ENCODE data around the gene NYAP2. TPM values are rescaled to one million over a fixed set of nuclear protein-coding genes. Genes with fewer than 3 reads are reported as not detected.

NYAP2 gene
- total RNA-seq, 1 experiment from 2014 or later = not detected

DNA sequence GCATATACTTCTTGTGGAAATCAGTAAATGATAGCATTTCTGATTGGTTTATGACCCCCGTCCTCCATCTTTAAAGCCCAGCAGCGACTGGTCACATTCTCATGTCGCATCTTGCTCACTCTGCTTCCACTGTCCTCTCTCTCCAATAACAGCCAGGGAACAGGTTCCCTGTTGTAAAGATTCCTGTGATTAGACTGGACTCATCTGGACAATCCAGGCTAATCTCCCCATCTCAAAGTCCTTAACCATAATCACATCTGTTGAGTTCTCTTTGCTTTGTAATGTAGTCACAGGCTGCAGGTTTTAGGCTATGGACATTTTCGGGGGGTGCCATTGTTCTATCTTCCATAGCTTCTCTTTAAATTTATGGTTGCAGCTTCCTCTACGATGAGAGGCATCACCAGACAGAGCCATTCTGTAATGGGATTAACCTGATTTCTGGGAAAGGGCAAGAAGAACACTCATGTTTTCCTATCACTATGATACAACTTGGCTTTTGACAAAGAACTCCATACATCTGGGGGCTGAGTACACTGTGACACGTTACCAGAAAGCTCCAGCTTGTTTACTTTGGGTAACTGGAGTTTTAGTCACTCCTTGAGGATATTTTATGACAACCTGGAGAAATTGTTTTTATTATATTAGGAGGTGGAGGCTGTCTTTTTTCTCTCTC lies 159.0 kb downstream of the NYAP2 start:
- no peak for DNase-seq (ENCODE audit: low spot score)
- CTCF ChIA-PET = no interaction called here
- Histone ChIP-seq H3K4me1 (ENCODE audit: insufficient read depth, low read length, poor library complexity, severe bottlenecking) (no peaks in the 10 kb centered on the region), H3K9me3 (ENCODE audit: low read depth, low read length, poor library complexity, severe bottlenecking) (no peaks in the 10 kb centered on the region), H3K36me3 (ENCODE audit: insufficient read depth, low read length, poor library complexity, severe bottlenecking) (no peaks in the 10 kb centered on the region), H3K27ac (ENCODE audit: low read depth, low read length, poor library complexity, severe bottlenecking) (no peak overlapping the region), H3K4me3 (ENCODE audit: low read depth, low read length, poor library complexity, severe bottlenecking) (no peak overlapping the region), H3K27me3 (replicated peaks; ENCODE audit: insufficient read depth, low read depth, low read length, poor library complexity) (no peaks in the 10 kb centered on the region)
- TF ChIP-seq EZH2 (IDR thresholded peaks at IDR 0.05; ENCODE audit: borderline replicate concordance, low read depth, low read length, poor library complexity, severe bottlenecking) = no peak
- TF ChIP-seq, protein P1, sequence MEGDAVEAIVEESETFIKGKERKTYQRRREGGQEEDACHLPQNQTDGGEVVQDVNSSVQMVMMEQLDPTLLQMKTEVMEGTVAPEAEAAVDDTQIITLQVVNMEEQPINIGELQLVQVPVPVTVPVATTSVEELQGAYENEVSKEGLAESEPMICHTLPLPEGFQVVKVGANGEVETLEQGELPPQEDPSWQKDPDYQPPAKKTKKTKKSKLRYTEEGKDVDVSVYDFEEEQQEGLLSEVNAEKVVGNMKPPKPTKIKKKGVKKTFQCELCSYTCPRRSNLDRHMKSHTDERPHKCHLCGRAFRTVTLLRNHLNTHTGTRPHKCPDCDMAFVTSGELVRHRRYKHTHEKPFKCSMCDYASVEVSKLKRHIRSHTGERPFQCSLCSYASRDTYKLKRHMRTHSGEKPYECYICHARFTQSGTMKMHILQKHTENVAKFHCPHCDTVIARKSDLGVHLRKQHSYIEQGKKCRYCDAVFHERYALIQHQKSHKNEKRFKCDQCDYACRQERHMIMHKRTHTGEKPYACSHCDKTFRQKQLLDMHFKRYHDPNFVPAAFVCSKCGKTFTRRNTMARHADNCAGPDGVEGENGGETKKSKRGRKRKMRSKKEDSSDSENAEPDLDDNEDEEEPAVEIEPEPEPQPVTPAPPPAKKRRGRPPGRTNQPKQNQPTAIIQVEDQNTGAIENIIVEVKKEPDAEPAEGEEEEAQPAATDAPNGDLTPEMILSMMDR (conservative IDR thresholded peaks at IDR 0.05; ENCODE audit: low read depth, low read length) = no peak
- POLR2A ChIA-PET (ENCODE audit: low non-redundant PET) = no interaction called here
- intact Hi-C loops (cut with micrococcal nuclease; ENCODE audit: unreplicated experiment) = no loop called here
- BruUV-seq (replicated peaks) = no TSS peak

DNA sequence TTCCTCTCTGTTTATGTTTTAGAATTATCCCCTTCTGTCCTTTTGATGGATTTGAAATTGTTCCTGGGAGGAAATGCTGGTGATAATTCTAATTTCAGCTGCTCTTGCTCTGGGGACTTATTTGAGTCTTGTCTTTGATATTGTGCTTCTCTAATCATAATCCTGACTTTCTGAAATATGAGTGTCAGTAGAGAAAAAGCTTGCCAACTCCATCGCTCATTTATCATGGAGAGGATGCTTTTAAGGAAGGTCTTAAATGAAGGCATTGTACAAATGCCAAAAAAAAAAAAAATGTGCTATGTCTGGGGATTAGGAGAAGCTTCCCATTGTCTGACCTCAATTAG lies 159.5 kb downstream of the NYAP2 start:
- CTCF ChIA-PET = no interaction called here
- intact Hi-C loops (cut with micrococcal nuclease; ENCODE audit: unreplicated experiment) = no loop called here
- no peak for DNase-seq (ENCODE audit: low spot score)
- Histone ChIP-seq H3K36me3 (ENCODE audit: insufficient read depth, low read length, poor library complexity, severe bottlenecking) (no peaks in the 10 kb centered on the region), H3K4me1 (ENCODE audit: insufficient read depth, low read length, poor library complexity, severe bottlenecking) (no peaks in the 10 kb centered on the region), H3K4me3 (ENCODE audit: low read depth, low read length, poor library complexity, severe bottlenecking) (no peak overlapping the region), H3K9me3 (ENCODE audit: low read depth, low read length, poor library complexity, severe bottlenecking) (no peaks in the 10 kb centered on the region), H3K27me3 (replicated peaks; ENCODE audit: insufficient read depth, low read depth, low read length, poor library complexity) (no peaks in the 10 kb centered on the region), H3K27ac (ENCODE audit: low read depth, low read length, poor library complexity, severe bottlenecking) (no peak overlapping the region)
- BruUV-seq (replicated peaks) = no TSS peak
- POLR2A ChIA-PET (ENCODE audit: low non-redundant PET) = no interaction called here
- TF ChIP-seq, protein P1 (conservative IDR thresholded peaks at IDR 0.05; ENCODE audit: low read depth, low read length) = no peak
- TF ChIP-seq EZH2 (IDR thresholded peaks at IDR 0.05; ENCODE audit: borderline replicate concordance, low read depth, low read length, poor library complexity, severe bottlenecking) = no peak

DNA sequence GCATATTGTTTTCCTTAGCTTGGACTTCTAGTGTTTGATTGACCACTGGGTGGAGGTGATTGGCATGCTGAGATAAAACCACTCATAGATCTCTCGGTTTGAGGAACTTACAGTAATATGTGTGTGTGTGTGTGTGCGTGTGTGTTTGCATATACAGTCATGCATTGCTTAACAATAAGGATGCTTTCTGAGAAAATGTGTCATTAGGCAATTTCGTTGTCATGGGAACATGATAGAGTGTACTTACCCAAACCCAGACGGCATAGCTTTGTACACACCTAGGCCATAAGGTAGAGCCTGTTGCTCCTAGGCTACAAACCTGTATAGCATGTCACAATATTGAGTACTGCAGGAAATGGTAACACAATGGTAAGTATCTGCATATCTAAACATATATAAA lies 167.3 kb downstream of the NYAP2 start:
- intact Hi-C loops (cut with micrococcal nuclease; ENCODE audit: unreplicated experiment) = no loop called here
- TF ChIP-seq EZH2 (IDR thresholded peaks at IDR 0.05; ENCODE audit: borderline replicate concordance, low read depth, low read length, poor library complexity, severe bottlenecking) = no peak
- TF ChIP-seq, protein P1 (conservative IDR thresholded peaks at IDR 0.05; ENCODE audit: low read depth, low read length) = no peak
- no peaks in the 10 kb centered on the region for H3K27me3 ChIP-seq (replicated peaks; ENCODE audit: insufficient read depth, low read depth, low read length, poor library complexity)
- BruUV-seq (replicated peaks) = no TSS peak
- POLR2A ChIA-PET (ENCODE audit: low non-redundant PET) = no interaction called here
- H3K4me3 ChIP-seq (ENCODE audit: low read depth, low read length, poor library complexity, severe bottlenecking) = no peak overlapping the region
- no peaks in the 10 kb centered on the region for H3K4me1 ChIP-seq (ENCODE audit: insufficient read depth, low read length, poor library complexity, severe bottlenecking)
- CTCF ChIA-PET = no interaction called here
- no peaks in the 10 kb centered on the region for H3K9me3 ChIP-seq (ENCODE audit: low read depth, low read length, poor library complexity, severe bottlenecking)
- no peak for DNase-seq (ENCODE audit: low spot score)
- H3K27ac ChIP-seq (ENCODE audit: low read depth, low read length, poor library complexity, severe bottlenecking) = no peak overlapping the region
- H3K36me3 ChIP-seq (ENCODE audit: insufficient read depth, low read length, poor library complexity, severe bottlenecking) = no peaks in the 10 kb centered on the region

Data from A673 (cell line).